ENCODE measurements around the gene MRFAP1. TPM values are rescaled to one million over a fixed set of nuclear protein-coding genes. Genes with fewer than 3 reads are reported as not detected.

The MRFAP1 gene
- total RNA-seq, 1 donor from 2014 or later, result 166 TPM

- no peaks in the 10 kb centered on the region for H3K4me1 ChIP-seq
- H3K27me3 ChIP-seq, result no peaks in the 10 kb centered on the region
- TF ChIP-seq POLR2AphosphoS5 (IDR thresholded peaks at IDR 0.05; ENCODE audit: insufficient read depth in 1 of 2, low read depth in 1 of 2) (no peak), POLR2A (IDR thresholded peaks at IDR 0.05) (no peak)
- TF ChIP-seq, protein P1, sequence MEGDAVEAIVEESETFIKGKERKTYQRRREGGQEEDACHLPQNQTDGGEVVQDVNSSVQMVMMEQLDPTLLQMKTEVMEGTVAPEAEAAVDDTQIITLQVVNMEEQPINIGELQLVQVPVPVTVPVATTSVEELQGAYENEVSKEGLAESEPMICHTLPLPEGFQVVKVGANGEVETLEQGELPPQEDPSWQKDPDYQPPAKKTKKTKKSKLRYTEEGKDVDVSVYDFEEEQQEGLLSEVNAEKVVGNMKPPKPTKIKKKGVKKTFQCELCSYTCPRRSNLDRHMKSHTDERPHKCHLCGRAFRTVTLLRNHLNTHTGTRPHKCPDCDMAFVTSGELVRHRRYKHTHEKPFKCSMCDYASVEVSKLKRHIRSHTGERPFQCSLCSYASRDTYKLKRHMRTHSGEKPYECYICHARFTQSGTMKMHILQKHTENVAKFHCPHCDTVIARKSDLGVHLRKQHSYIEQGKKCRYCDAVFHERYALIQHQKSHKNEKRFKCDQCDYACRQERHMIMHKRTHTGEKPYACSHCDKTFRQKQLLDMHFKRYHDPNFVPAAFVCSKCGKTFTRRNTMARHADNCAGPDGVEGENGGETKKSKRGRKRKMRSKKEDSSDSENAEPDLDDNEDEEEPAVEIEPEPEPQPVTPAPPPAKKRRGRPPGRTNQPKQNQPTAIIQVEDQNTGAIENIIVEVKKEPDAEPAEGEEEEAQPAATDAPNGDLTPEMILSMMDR (IDR thresholded peaks at IDR 0.05), result no peak
- no peaks in the 10 kb centered on the region for H3K9me3 ChIP-seq
- H3K36me3 ChIP-seq, result peaks cover 0 to 54% of the 10 kb centered on the region in 2 donors
- H3K27ac ChIP-seq, result no peak overlapping the region
- no peak overlapping the region for H3K4me3 ChIP-seq
- intact Hi-C loops (cut with DNase I), result no loop called here
- no peak for DNase-seq (ENCODE audit: extremely low spot score in 2 of 2)
These were observed 30.9 kb upstream of the MRFAP1 start for GRCh38 chr4:6609415-6610079.

GRCh38 chr4:6610856-6611430, 29.5 kb upstream of the MRFAP1 start:
- no peaks in the 10 kb centered on the region for H3K9me3 ChIP-seq
- intact Hi-C loops (cut with DNase I), result no loop called here
- peaks cover 0 to 51% of the 10 kb centered on the region in 2 donors for H3K36me3 ChIP-seq
- no peaks in the 10 kb centered on the region for H3K4me1 ChIP-seq
- no peak for DNase-seq (ENCODE audit: extremely low spot score in 2 of 2)
- H3K27ac ChIP-seq, result no peak overlapping the region
- H3K27me3 ChIP-seq, result no peaks in the 10 kb centered on the region
- TF ChIP-seq POLR2AphosphoS5 (IDR thresholded peaks at IDR 0.05; ENCODE audit: insufficient read depth in 1 of 2, low read depth in 1 of 2), result no peak
- TF ChIP-seq, protein P1 (IDR thresholded peaks at IDR 0.05), result no peak
- no peak for TF ChIP-seq POLR2A (IDR thresholded peaks at IDR 0.05)
- H3K4me3 ChIP-seq, result no peak overlapping the region

DNA sequence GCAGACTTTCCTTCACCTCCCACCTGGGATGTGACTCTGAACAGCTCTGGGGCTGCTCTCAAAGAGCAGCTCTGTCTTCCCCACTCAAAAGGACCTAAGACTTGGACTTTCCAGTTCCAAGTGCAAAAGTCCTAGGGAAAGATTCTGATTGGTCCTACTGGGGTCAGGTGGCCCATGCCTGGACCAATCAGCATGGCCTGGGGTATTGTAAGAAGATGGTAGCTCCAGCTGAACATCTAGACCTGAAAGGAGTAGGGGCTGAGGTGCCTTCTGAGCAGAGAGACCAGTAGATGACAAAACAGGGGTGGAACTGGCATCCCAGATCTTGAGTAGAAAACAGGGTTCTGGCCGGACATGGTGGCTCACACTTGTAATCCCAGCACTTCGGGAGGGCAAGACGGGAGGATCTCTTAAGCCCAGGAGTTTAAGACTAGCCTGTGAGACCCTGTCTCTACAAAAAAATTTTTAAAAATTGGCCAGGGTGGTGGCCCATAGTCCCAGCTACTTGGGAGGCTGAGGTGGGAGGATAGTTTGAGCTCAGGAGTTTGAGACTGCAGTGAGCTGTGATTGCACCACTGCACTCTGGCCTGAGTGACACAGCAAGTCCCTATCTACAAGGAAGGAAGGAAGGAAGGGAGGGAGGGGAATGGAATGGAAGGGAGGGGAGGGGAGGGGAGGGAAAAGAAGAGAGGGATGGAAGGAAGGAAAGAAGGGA, 27.4 kb upstream of the MRFAP1 start:
- DNase-seq (ENCODE audit: extremely low spot score in 2 of 2), result no peak
- Histone ChIP-seq H3K9me3 (no peaks in the 10 kb centered on the region), H3K4me3 (no peak overlapping the region), H3K27me3 (no peaks in the 10 kb centered on the region), H3K36me3 (peaks cover 0 to 73% of the 10 kb centered on the region in 2 donors), H3K4me1 (no peaks in the 10 kb centered on the region), H3K27ac (no peak overlapping the region)
- TF ChIP-seq, protein P1 (IDR thresholded peaks at IDR 0.05), result no peak
- TF ChIP-seq POLR2A (IDR thresholded peaks at IDR 0.05), result no peak
- intact Hi-C loops (cut with DNase I), result no loop called here

DNA sequence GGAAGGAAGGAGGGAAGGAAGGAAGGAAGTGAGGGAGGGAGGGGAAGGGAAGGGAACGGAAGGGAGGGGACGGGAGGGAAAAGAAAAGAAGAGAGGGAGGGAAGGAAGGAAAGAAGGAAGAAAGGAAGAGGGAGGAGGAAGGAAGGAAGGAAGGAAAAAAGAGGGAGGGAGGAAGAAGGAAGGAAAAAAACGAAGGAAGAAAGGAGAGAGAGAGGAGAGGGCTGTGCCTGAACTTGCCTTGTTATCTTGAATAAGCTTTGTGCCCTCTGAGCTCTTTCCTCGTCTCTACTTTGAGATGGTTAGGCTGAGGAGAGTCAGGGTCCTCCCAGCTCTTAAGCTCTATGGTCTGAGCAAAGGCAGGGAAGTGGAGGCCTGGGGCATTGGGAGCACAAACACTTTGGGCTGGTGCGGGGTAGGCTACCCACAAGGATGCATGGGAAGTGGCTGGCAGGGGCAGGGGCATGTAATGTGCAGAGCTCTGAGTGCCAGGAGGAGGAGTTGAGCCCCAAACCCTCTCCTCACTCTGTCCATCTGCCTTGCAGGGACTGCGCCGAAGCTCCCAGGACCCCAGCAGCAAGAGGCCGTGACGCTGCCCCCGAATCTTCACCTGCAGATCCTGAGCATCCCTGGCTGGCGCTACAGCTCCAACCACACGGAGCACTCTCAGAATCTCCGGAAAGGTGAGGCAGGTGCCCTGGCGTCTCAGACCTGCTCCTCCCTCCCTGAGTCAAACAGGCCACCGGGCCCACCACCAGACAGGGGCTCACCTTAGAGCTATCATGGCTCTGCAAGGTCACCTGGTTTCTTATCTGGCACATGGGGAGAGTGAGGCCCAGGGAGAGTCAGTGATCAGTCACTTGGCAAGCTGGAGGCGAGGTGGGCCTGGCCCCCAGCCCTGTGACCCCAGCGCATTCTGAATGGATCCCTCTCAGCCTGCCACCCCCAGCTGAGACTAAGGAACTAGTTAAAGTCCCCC, 26.5 kb upstream of the MRFAP1 start:
- TF ChIP-seq, protein P1 (IDR thresholded peaks at IDR 0.05), result no peak
- no peak for TF ChIP-seq POLR2AphosphoS5 (IDR thresholded peaks at IDR 0.05; ENCODE audit: insufficient read depth in 1 of 2, low read depth in 1 of 2)
- no peak for TF ChIP-seq POLR2A (IDR thresholded peaks at IDR 0.05)
- intact Hi-C loops (cut with DNase I), result no loop called here
- no peaks in the 10 kb centered on the region for H3K9me3 ChIP-seq
- H3K4me3 ChIP-seq, result no peak overlapping the region
- no peaks in the 10 kb centered on the region for H3K4me1 ChIP-seq
- no peaks in the 10 kb centered on the region for H3K27me3 ChIP-seq
- no peak for DNase-seq (ENCODE audit: extremely low spot score in 2 of 2)
- no peak overlapping the region for H3K27ac ChIP-seq
- H3K36me3 ChIP-seq, result peaks cover 0 to 78% of the 10 kb centered on the region in 2 donors
